ENCODE measurements around the gene FBXW8.

The FBXW8 gene

DNA sequence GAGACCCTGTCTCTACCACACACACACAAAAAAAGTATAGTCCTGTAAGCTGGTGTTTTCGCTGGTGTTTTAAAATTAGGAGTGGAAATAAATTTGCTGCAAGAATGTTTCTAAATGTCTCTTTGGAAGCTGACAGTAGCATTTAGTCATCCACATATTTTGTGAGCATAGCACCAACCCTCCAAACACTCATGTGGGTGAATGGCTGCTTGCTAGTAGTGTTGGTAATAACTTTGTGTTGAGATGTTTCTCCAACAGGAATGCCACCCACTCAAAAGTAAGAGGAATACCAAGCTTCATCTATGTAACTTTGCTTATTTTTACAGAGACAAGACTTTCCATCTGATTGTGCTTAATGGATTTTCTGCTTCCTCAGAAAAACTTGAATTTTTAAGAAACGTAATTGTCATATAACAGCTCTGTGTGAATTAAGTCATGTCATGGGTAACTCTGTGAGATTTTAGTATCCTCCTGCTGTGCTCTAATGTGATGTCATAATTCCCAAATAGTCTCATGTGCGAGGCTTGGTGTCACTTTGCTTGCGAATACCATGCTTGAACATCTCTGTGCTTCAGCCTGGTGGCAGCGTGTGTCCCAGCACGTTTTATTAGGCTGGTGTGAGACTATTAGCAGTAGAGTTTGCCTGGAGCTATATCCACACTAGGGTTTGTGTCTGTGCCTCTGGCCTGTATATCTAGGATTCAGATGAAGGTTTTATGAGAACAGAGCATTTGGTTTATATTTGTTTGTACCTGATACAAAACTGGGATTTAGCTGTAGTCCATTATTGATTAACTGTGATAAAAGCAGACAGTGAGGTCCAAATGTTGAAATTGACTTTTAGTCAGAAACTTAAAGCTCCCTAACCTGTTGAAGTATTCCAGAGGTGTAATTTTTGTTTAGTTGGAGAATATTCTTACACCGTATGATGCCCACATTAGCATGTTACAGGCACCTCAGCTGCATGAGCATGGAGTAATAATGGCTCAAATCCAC is 80.5 kb downstream of the FBXW8 start:
- TF ChIP-seq ZNF274 (IDR thresholded peaks at IDR 0.05; ENCODE audit: low read depth, low read length): no peak
- H3K4me3 ChIP-seq (ENCODE audit: low read length): no peak overlapping the region

DNA sequence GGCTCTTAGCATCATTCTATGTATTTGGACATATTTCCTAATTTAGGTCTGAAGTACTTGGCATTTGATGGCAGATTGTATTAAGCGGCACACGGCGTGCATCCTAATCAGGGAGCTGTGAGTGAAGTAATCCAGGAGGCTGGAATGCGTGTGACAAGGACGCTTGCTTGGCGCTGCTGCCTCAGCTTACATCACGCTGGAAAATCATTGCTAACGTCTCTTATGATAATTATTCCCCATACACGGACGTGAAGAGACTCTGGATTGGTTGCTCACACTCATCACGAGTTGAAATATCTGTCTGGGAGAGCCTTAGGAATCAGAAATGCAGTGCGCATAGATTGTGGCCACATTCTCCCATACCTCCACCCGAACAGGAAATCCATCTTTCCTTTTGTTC is 85.3 kb downstream of the FBXW8 start:
- H3K4me3 ChIP-seq (ENCODE audit: low read length): no peak overlapping the region
- TF ChIP-seq ZNF274 (IDR thresholded peaks at IDR 0.05; ENCODE audit: low read depth, low read length): no peak

- no peak overlapping the region for H3K4me3 ChIP-seq (ENCODE audit: low read length)
- no peak for TF ChIP-seq ZNF274 (IDR thresholded peaks at IDR 0.05; ENCODE audit: low read depth, low read length)
Measured at GRCh38 chr12:116996621-116997020, 85.9 kb downstream of the FBXW8 start.

DNA sequence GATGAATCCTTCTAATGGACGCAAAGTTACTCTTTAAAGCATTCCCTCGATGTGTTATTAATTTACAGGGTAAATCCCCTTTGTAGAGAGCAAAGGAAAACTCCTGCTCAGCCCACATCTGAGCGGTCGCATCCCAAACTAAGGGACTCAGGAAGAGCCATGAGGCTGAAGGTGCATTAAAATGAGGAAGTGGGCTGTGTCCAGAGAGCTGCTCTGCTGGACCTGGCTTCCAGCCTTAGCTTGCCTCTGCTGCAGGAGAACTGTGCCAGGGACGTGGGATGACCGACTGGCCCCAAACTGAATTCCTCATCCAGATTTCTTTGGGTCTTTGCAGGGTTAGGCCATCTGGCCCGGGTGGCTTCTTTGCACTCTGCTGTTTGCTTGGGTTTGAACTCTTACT is 88.3 kb downstream of the FBXW8 start:
- H3K4me3 ChIP-seq (ENCODE audit: low read length): no peak overlapping the region
- no peak for TF ChIP-seq ZNF274 (IDR thresholded peaks at IDR 0.05; ENCODE audit: low read depth, low read length)

DNA sequence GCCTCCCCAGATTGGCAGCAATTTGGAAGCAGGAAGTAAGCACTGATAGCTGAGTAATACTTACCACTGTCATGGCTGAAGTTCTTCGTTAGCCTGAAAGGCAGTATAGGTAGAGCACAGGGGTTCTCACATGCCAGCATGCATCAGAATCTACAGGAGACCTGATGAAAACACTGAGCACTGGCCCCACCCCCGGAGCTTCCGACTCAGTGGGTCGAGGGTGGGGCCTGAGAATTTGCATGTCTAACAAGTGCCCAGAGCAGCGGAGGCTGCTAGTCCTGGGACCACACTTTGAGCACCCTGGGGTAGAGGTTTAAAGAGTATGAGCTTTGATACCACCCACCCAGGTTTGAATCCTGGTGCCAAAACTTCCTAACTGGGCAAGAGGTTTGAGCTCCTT is 89.6 kb downstream of the FBXW8 start:
- H3K4me3 ChIP-seq (ENCODE audit: low read length): no peak overlapping the region
- TF ChIP-seq ZNF274 (IDR thresholded peaks at IDR 0.05; ENCODE audit: low read depth, low read length): no peak

DNA sequence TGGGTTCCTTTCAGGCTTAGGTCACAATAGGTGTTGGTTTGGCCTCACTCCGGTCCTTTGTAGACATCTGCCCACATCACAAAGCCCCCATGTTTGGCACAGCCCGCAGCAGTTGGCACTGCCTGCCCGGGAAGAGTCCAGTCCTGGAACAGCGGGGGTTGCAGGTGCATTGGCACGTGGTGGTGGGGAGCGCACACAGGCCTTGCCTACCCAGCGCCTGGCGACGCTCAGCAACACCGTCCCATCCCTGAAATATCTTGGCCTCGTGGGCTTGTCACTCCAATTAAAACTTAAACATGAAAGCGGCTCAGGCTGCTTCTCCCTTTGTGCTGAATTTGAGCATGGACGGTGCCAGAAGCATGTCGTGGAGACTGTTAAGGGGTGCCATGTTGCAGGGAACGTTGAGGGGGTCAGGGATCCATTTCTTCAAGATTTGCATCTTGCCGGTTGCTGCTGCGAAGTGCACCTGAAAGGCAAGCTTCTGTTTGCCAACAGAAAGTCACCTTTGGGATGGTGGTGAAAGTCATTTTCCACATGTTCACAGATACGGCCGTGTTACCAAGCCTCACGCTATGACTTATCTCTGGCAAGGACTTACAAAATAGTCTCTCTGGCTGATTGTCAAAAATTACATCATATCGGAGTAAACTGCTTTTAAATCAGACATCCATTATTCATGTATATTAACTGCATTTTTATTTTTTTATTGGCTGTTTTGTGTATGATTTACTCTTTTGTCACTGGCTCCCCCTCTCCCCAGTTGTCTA is 91.5 kb downstream of the FBXW8 start:
- no peak overlapping the region for H3K4me3 ChIP-seq (ENCODE audit: low read length)
- TF ChIP-seq ZNF274 (IDR thresholded peaks at IDR 0.05; ENCODE audit: low read depth, low read length): no peak

DNA sequence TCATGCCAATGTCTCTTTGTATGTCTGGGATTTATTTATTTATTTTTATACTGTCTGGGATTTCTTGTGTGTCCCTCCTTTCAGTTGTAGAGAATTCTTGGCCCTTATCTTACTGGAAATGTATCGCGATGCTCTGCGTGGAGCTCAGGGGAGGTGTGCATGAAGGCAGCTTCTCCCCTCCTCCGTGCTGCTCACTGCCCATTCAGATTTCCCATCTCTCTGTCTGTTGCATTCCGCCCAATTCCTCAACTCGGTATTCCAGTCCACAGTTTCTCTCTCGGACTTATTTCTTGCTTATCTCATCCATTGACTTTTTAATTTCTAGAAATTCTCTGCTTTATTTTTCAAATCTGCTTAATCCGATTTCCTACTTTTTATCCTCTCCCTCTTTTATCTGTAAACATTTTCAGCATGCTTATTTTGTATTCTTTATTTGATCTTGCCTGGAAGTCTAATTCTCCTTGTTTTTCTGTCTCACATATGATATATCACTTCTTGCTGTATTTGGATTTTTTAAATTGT is 93.2 kb downstream of the FBXW8 start:
- H3K4me3 ChIP-seq (ENCODE audit: low read length): no peak overlapping the region
- no peak for TF ChIP-seq ZNF274 (IDR thresholded peaks at IDR 0.05; ENCODE audit: low read depth, low read length)

DNA sequence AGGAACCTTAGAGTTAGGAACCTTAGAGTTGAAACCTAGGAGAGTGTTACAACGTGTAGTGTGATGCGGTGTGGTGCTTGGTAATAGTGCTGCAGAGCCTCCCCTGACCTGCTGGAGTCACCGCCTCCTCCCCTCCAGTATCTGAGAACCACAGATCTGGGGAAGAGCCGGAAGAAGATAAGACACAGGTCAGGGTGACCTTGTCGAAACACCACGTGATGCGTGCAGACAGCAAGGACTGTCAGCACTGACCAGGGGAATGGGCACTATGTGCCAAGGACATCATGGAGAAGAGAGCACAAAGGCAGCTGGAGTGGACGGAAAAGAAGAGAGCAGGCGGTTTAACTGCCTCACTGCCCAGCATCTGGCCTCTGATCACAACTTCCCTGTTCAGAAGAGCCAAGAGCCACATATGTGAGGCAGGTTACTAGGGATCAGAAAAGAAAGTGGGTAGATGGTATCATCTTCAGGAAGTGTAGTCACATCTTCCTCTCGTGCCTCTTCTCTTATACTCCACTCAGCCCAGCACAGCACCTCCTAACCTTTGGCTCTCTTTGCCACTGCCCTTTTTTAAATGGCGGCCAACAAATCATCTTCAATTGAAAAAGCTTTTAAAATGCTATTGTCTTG is 94.8 kb downstream of the FBXW8 start:
- H3K4me3 ChIP-seq (ENCODE audit: low read length): no peak overlapping the region
- TF ChIP-seq ZNF274 (IDR thresholded peaks at IDR 0.05; ENCODE audit: low read depth, low read length): no peak

DNA sequence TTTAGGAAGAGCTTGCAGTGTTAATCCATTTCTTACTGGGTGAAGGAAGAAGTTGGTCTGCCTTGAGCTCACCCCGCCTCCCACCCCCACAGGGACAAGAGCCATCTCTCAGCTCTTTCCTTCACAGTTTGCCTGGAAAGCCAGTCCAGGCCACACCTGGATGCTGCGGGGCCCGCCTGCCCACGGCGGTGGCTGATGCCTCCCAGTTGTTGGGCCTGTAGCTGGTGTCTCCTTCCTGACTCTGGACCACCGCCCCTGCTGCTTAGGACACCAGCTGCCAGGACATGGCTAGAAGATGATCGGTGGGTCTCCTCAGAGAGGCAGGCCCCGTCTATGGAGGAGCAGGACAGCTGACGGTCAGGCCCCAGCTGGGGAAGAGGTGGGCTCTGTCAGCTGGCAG is 95.6 kb downstream of the FBXW8 start:
- no peak overlapping the region for H3K4me3 ChIP-seq (ENCODE audit: low read length)
- no peak for TF ChIP-seq ZNF274 (IDR thresholded peaks at IDR 0.05; ENCODE audit: low read depth, low read length)

GRCh38 chr12:117007577-117007976 is 96.8 kb downstream of the FBXW8 start:
- no peak overlapping the region for H3K4me3 ChIP-seq (ENCODE audit: low read length)
- TF ChIP-seq ZNF274 (IDR thresholded peaks at IDR 0.05; ENCODE audit: low read depth, low read length): no peak

GRCh38 chr12:117009759-117010158 is 99.0 kb downstream of the FBXW8 start:
- H3K4me3 ChIP-seq (ENCODE audit: low read length): no peak overlapping the region
- TF ChIP-seq ZNF274 (IDR thresholded peaks at IDR 0.05; ENCODE audit: low read depth, low read length): no peak

DNA sequence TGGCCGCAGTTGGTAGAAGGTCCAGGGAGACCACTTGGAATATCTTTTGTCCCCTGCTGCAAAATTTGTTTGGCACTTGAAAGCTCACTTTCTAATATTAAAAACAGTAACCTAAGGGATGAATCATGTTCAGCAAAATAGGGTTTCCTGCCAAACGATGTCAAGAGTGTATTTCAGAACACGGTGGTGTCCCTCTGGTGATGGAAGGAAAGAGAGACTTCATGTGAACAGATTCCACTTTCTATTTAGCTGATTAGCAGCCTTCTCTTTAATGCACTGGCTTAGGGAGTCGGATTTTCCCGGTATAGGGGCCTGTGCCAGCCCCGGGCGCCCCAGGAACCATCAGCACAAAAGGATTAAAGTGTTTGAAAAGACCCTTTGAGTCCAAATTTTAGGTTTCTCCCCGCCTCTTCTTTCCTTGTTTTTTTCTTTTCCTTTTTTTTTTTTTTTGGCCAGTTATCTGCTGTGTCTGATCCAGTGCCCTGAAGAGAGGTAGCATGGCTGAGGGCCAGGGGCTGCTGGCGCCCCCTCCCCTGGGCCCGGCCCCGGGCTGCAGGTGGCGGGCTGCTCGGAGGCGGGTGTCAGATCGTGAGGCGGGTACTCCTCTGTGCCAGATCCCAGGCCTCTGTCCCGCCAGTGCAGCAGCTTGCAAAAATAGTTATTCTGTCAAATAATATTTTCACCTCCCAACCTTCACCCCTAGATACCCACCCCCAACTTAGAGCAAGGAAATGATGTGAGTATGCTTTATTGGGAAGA is 100.1 kb downstream of the FBXW8 start:
- H3K4me3 ChIP-seq (ENCODE audit: low read length): no peak overlapping the region
- TF ChIP-seq ZNF274 (IDR thresholded peaks at IDR 0.05; ENCODE audit: low read depth, low read length): no peak

GRCh38 chr12:117011988-117012805 is 101.4 kb downstream of the FBXW8 start:
- TF ChIP-seq ZNF274 (IDR thresholded peaks at IDR 0.05; ENCODE audit: low read depth, low read length): no peak
- H3K4me3 ChIP-seq (ENCODE audit: low read length): no peak overlapping the region
